Bronchial smooth muscle cell (primary cell): Measurements from ENCODE around the gene MPPED2. TPM values are rescaled to one million over a fixed set of nuclear protein-coding genes. Genes with fewer than 3 reads are reported as not detected.

Experiments used
- total RNA-seq: library from RNA; depleted of rRNA; stranded (reverse); fragments of >200 nt; gene quantifications from 2 replicates; pipeline ENCODE4 v1.2.1, GENCODE V29; 2014

The MPPED2 gene, protein sequence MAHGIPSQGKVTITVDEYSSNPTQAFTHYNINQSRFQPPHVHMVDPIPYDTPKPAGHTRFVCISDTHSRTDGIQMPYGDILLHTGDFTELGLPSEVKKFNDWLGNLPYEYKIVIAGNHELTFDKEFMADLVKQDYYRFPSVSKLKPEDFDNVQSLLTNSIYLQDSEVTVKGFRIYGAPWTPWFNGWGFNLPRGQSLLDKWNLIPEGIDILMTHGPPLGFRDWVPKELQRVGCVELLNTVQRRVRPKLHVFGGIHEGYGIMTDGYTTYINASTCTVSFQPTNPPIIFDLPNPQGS
- 0.17 and 2.5 TPM in 2 replicates for total RNA-seq

GRCh38 chr11:30586251-30587144 is at the start of gene MPPED2:
MPPED2 (minus strand) TSS chr11:30586353; CDS start chr11:30580373, 5,980 bp downstream.

